NCI-H345 treated with DMSO at 0.1 percent for 48 hours (cell line): ENCODE results near the gene SH3BP4.

ENCODE experiments used
- DNase-seq: peaks from one replicate; lab custom pipeline; 2025; ENCODE audit not compliant: unreplicated experiment; lab: John Stamatoyannopoulos, UW

SH3BP4 gene

DNA sequence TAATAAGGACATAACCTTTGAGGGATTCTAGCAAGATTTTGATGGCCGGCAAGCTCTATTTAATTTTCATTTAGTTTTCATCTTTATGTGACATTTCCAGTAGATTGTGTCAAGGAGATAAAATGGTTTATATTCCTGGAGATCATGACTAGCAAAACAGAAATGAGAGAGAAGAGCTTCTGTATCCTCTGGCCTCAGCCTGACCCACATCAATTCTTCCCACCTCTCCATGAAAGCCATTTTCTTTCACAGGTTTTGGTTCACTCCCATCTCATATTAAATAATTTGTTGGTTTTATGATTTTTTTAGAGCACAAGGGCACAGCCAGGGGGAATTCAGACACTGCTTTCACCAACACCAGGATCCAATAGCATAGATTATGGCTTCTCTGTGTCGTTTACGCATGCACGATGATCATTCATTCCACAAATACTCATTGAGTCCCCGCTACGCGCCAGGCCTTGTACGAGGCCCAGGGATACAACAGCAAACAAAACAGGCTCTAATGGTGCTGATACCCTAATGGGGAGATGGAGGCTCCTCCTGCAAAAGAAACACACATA is 85.9 kb downstream of the SH3BP4 start:
- no peak for DNase-seq

- no peak for DNase-seq
These were observed 89.6 kb downstream of the SH3BP4 start for GRCh38 chr2:235041221-235041917.

DNA sequence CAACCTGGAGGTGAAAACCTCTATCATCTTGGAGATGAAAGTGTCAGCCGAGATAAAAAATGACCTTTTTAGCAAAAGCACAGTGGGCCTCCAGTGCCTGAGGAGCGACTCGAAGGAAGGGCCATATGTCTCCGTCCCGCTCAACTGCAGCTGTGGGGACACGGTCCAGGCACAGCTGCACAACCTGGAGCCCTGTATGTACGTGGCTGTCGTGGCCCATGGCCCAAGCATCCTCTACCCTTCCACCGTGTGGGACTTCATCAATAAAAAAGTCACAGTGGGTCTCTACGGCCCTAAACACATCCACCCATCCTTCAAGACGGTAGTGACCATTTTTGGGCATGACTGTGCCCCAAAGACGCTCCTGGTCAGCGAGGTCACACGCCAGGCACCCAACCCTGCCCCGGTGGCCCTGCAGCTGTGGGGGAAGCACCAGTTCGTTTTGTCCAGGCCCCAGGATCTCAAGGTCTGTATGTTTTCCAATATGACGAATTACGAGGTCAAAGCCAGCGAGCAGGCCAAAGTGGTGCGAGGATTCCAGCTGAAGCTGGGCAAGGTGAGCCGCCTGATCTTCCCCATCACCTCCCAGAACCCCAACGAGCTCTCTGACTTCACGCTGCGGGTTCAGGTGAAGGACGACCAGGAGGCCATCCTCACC is 90.2 kb downstream of the SH3BP4 start:
- no peak for DNase-seq

GRCh38 chr2:235042576-235043515 is 91.0 kb downstream of the SH3BP4 start:
- no peak for DNase-seq

- no peak for DNase-seq
These were observed 92.1 kb downstream of the SH3BP4 start for GRCh38 chr2:235043762-235044500.

GRCh38 chr2:235044501-235045271 is 92.9 kb downstream of the SH3BP4 start:
- no peak for DNase-seq

- DNase-seq: no peak
These were observed 93.6 kb downstream of the SH3BP4 start for GRCh38 chr2:235045336-235045972.

- DNase-seq: no peak
These were observed 94.1 kb downstream of the SH3BP4 start for GRCh38 chr2:235045973-235046343.

GRCh38 chr2:235046589-235046988 is 94.8 kb downstream of the SH3BP4 start:
- DNase-seq: no peak

DNA sequence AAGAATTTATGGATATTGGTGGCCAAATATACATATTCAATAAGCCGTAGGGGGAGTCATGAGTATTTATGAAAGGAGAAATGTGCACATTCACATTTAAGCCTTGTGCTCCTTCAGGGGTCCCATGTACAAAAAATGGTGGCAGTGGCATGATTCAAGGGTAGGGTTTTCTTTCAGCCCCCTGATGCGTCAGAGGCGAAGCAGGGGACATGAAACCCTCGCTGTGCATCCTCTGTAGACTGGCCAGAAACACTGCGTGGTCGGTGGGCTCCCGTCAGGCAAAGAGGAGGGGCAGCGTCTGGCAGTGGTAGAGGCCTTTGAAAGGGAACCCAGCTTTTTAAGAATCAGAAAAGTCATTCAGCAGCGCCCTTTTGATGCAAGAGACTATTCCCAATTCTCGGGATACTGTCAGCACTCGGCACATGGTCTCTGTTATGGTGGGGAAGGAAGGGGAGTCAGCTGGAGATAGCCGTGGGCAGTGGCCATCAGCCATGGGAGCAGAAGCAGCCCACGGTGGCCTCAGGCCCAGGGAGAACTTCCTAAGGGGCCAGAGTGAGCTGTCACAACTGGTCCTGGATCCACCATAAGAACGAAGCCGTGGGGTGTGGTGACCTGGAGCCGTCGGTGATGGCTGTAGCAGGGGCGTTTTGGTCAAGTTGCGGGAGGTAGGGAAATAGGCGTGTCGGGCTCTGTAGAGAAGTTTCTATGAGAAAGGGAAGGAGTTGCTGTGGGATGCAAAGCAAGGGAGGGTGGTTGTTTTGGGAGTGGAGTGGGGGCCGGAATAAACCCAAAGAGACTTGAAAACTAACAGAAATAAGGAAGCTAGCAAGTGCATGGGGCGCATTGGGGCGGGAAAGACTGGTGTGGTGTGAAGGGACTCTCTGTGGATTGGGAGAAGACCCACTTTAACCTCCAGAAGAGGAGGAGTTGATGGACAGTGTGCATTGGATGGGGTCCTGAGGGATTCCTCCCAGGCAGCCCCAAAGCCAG is 95.6 kb downstream of the SH3BP4 start:
- DNase-seq: no peak

- DNase-seq: no peak
These were observed 96.7 kb downstream of the SH3BP4 start for GRCh38 chr2:235048549-235048948.

DNA sequence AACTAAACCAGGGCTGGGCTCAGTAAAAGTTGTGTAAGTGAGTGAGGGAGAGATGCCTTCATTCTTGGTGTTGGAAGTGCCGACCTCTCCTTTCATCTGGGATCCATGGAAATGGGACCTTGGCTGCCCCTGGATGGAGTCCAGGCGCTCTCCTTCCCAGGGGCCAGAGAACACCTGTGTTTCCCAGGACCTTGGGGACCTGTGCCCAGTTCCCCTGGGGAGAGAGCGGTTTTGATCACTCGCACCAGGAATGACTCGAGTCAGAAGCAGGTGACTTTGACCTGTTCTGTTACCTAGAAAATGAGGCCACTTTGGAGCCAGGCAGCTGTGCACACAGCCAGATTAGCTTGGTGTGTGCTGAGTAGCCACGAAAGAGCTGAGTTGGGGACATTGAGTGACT is 97.3 kb downstream of the SH3BP4 start:
- no peak for DNase-seq

- DNase-seq: no peak
These were observed 97.9 kb downstream of the SH3BP4 start for GRCh38 chr2:235049719-235050118.

DNA sequence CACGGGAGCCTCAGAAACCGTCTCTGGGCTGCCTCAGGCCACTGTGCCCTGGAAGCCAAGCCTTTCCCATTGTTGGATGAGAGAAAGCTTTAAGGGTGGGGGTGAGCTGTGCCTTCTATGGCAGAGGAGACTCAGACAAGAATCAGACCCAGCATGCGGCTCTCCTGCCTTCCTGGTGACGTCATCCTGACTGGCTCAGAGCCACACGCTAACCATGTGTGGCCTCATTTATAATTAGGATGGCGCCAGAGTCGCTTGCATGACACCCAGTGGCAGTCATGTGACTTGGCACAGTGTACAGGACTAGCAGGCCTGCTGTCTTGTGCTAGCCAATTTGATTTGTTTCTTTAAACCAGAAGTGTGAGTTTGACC is 99.1 kb downstream of the SH3BP4 start:
- DNase-seq: peak; percentile 96

DNA sequence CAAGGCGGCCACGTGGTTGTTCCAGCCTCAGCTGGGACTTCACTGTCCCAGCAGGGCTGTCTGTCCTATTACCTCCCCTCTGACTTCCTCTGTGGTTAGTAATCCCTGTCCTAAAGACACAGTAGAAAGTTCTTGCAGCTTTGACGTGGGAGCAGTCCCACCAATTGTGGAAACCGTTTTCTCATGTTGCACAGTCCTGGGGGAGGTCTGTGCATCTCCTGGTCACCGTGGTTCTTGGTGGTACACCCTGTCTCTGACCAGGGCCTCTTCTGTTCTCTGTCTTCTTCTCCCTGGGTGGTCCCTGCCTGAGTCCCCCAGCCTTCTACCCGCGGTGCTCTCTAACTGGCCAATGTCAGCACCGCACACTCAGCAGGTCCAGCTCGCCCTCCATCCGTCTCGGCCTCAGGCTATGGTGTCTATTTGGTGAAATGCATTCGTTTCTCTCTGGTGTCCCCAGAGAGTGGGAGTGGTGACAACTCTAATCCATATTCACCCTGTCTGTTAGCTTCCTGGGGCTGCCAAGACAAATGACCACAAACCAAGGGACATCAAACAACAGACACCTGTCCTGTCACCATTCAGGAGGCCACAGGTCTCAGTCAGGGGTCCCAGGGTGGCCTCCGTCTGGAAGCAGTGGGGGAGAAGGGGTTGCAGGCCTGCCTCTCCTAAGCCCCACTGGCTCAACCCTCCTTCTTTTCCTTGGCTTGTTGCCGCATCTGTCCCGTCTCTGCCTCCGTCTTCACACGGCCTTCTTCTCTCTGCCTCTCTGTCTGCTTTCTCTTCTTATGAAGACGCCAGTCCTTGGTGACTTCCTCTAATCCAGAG is 99.8 kb downstream of the SH3BP4 start:
- DNase-seq: no peak

DNA sequence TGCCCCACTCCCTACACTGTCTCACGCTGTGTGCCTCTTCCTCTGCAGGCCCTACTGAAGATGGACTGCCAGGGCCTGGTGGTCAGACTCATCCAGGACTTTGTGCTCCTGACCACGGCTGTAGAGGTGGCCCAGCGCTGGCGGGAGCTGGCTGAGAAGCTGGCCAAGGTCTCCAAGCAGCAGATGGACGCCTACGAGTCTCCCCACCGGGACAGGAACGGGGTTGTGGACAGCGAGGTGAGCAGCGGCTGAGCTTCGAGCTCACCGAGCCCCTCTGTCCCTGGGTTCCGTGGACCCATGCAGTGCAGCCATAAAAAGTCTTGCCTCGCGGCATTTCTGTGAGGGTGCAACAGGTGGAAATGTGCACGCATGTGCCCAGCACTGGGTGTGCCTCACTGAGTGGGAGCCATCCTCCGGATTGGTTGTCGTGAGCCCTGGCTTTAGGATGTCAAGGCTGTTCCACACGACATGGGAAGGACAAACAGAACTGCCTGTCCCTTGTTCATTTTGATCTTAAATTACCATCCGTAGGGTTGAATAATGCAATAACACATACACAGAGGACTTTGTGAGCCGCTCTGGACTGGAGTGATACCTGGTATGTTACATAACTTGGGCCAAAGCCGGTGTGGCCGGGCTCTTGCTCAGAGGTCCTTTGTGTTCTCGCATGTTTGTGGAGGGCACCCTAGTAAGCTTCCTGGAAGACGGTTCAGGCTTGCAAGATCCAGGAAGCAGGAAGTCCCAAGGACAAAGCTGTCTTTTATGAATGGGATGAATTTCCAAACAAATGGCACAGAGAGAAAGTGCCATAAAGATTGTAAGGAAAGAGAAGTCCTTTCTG is 100.9 kb downstream of the SH3BP4 start:
- no peak for DNase-seq

DNA sequence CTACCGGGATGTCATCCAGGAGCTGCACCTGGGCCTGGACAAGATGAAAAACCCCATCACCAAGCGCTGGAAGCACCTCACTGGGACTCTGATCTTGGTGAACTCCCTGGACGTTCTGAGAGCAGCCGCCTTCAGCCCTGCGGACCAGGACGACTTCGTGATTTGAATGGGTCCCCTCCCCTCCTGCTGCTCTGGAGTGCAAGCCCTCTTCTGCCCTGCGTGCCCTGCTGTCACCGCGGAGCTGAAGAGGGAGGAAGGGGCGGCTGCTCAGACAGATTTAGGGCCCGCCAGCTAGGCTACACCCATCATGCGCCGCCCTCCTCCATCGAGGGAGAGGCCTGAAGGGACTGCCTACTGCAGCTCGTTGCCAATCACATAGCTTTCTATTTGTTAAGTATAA is 101.8 kb downstream of the SH3BP4 start:
- DNase-seq: no peak
